Thymus (tissue), 11 donors: Measurements from ENCODE around the gene ARMC9. TPM values are rescaled to one million over a fixed set of nuclear protein-coding genes. Genes with fewer than 3 reads are reported as not detected.

Source experiments
- DNase-seq, 9 donors: peaks; one replicate each; pipeline ENCODE4 v3.0.0-alpha.2; 2013; ENCODE audit warnings: low spot score in 9 of 9, low read depth in 6 of 9, missing footprints in 1 of 9
- H3K27ac ChIP-seq, 2 donors: one replicate each; pipeline ENCODE4 v1.5.1; 2013; ENCODE audit warnings: control low read depth in 1 of 2, low read depth in 1 of 2, low read length in 1 of 2, mild to moderate bottlenecking in 1 of 2, moderate library complexity in 1 of 2
- H3K27me3 ChIP-seq, 2 donors: one replicate each; pipeline ENCODE4 v1.5.1; 2013; ENCODE audit warnings: low read length in 1 of 2; ENCODE audit not compliant: control insufficient read depth in 2 of 2, insufficient read depth in 1 of 2
- H3K36me3 ChIP-seq, 2 donors: one replicate each; pipeline ENCODE4 v1.5.1; 2013; ENCODE audit warnings: low read length in 1 of 2, mild to moderate bottlenecking in 1 of 2, moderate library complexity in 1 of 2; ENCODE audit not compliant: control insufficient read depth in 2 of 2, insufficient read depth in 2 of 2
- H3K4me1 ChIP-seq, 2 donors: one replicate each; pipeline ENCODE4 v1.5.1; 2013; ENCODE audit warnings: low read length in 2 of 2; ENCODE audit not compliant: control insufficient read depth in 2 of 2, insufficient read depth in 2 of 2
- H3K4me3 ChIP-seq, 2 donors: one replicate each; pipeline ENCODE4 v1.5.1; 2013; ENCODE audit warnings: low read length in 2 of 2, control low read depth in 1 of 2, mild to moderate bottlenecking in 1 of 2
- H3K9me3 ChIP-seq, 2 donors: one replicate each; pipeline ENCODE4 v1.5.1; 2013; ENCODE audit warnings: low read length in 1 of 2, mild to moderate bottlenecking in 1 of 2; ENCODE audit not compliant: control insufficient read depth in 2 of 2, insufficient read depth in 1 of 2
- WGBS: extraction: QIAGEN DNeasy Blood & Tissue Kit; methylation state at CpG from one replicate; pipeline ENCODE4 v1.1.7; 2013; 5-methylcytosine and 5-hydroxymethylcytosine counted together
- polyA plus RNA-seq: library from polyadenylated mRNA; stranded (reverse); fragments of 200-250 nt; gene quantifications from one replicate; pipeline ENCODE4 v1.2.3, GENCODE V29; 2013
- total RNA-seq: library from RNA; stranded (reverse); fragments of 120-200 nt; gene quantifications from one replicate; pipeline ENCODE4 v1.2.4, GENCODE V29; 2013
- donor health status: healthy.

ARMC9 gene
- total and polyA plus RNA-seq, 2 donors: 5.4 to 5.7 TPM

DNA sequence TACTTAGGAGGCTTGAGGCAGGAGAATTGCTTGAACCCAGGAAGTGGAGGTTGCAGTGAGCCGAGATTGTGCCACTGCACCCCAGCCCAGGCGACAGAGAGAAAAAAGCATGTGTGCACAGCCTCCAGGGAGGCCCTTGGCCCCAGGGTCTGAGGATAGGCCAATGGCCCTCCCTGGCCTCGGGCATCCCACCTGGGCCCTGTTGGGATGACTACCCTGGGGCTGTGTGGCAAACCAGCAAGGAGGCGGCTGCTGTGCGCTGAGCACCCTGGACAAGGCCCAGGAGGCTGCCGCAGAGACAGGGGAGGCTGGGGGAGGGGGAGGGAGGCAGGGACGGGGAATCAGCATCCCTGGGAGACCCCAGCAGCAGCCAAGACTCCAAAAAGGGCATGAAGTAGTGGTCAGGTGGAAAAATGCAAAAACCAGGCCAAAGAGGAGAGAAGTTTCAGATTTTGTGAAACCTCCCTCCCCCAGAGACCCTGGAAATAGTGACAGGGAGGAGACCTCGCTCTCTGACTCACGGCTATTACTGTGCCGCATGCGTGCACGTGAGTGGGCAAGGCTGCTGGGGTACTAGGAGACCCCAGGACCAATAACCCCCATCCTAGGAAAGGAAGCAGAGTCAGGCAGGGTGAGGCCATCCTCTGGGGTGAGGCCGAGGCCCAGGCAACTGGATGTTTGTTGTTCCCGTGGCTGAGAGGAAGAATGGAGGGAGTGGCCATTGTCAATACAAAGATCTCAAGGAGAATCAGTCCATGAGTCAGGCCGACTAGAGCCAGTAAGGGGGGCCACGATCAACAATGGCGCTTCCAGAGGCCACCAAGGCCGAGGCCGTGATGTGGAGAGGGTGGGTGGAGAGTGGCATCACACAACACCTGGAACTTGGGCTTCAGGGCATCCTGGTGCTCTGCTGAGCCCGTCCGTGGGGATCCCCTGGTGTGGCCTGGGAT lies 181.1 kb downstream of the ARMC9 start:
- no peaks in the 10 kb centered on the region for H3K27me3 ChIP-seq
- no peak for DNase-seq
- H3K36me3 ChIP-seq: no peaks in the 10 kb centered on the region
- WGBS: 92% methylated on average over 21 of the region's 21 CpGs
- no peaks in the 10 kb centered on the region for H3K4me1 ChIP-seq
- no peaks in the 10 kb centered on the region for H3K9me3 ChIP-seq
- H3K4me3 ChIP-seq: no peak overlapping the region
- no peak overlapping the region for H3K27ac ChIP-seq

DNA sequence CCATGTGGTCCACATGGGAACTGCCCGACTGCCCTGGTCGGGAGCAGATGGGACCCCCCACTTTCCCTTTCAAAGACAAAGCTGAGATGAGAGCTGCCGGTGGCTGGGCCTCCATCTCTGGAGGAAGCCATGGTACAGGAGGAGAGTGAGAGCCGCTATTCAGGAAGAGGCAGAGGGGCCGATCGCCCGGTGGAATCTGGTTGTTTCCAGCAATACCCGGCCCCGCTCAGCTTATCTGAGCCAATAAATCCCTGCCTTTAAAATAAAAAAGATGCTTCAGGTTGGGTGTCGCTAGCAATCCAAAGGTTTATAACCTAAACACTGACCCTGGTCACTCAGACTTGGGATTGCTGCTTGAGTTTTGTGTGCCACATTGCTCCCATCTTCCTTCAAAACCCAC lies 181.9 kb downstream of the ARMC9 start:
- no peaks in the 10 kb centered on the region for H3K27me3 ChIP-seq
- H3K4me3 ChIP-seq: no peak overlapping the region
- no peaks in the 10 kb centered on the region for H3K9me3 ChIP-seq
- H3K27ac ChIP-seq: no peak overlapping the region
- no peaks in the 10 kb centered on the region for H3K36me3 ChIP-seq
- H3K4me1 ChIP-seq: no peaks in the 10 kb centered on the region
- 94% methylated on average over 10 of the region's 10 CpGs for WGBS
- no peak for DNase-seq

DNA sequence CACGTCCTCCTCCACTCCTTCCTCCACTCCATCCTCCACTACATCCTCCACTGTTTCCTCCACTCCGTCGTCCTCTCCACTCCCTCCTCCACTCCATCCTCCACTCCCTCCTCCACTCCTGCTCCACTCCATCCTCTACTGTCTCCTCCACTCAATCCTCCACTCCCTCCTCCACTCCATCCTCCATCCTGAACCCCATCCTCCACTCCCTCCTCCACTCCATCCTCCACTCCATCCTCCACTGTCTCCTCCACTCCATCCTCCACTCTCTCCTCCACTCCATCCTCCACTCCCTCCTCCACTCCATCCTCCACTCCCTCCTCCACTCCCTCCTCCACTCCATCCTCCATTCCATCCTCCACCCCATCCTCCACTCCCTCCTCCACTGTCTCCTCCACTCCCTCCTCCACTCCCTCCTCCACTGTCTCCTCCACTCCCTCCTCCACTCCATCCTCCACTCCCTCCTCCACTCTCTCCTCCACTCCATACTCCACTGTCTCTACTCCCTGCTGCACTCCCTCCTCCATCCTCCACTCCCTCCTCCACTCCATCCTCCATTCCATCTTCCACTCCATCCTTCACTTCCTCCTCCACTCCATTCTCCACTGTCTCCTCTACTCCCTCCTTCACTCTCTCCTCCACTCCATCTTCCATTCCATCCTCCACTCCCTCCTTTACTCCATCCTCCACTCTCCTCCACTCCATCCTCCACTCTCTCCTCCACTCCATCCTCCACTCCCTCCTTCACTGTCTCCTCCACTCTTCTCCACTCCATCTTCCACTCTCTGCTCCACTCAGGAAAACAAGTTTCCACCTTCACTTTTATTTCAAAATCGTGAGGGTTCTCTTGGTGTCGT lies 182.8 kb downstream of the ARMC9 start:
- 95% methylated on average over 5 of the region's 5 CpGs for WGBS
- no peak for DNase-seq
- Histone ChIP-seq H3K9me3 (peaks cover 0 to 3% of the 10 kb centered on the region in 2 donors), H3K27me3 (no peaks in the 10 kb centered on the region), H3K4me3 (no peak overlapping the region), H3K4me1 (no peaks in the 10 kb centered on the region), H3K36me3 (no peaks in the 10 kb centered on the region), H3K27ac (no peak overlapping the region)

DNA sequence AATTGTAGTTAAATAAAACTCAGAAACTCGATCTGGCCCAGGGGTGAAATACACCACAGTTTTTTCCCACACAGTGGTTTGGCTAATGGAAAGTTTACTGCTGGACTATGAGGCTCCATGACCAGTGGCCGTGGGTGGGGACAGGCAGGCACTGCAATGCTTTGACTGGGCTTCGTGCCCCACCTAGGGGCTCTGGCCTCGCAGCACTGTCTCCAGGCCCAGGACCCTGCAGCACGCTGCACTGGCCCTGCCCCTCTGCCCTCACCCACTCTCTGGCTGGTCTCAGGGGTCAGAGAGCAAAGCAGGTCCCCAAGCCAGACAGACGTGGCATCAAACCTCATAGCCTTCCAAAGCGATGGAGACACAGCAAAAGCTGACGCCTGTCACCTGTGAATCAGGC lies 183.7 kb downstream of the ARMC9 start:
- no peak for DNase-seq
- no peak overlapping the region for H3K4me3 ChIP-seq
- no peaks in the 10 kb centered on the region for H3K36me3 ChIP-seq
- H3K27ac ChIP-seq: no peak overlapping the region
- peaks cover 0 to 3% of the 10 kb centered on the region in 2 donors for H3K9me3 ChIP-seq
- H3K4me1 ChIP-seq: no peaks in the 10 kb centered on the region
- no peaks in the 10 kb centered on the region for H3K27me3 ChIP-seq
- WGBS: 97% methylated on average over 8 of the region's 8 CpGs

DNA sequence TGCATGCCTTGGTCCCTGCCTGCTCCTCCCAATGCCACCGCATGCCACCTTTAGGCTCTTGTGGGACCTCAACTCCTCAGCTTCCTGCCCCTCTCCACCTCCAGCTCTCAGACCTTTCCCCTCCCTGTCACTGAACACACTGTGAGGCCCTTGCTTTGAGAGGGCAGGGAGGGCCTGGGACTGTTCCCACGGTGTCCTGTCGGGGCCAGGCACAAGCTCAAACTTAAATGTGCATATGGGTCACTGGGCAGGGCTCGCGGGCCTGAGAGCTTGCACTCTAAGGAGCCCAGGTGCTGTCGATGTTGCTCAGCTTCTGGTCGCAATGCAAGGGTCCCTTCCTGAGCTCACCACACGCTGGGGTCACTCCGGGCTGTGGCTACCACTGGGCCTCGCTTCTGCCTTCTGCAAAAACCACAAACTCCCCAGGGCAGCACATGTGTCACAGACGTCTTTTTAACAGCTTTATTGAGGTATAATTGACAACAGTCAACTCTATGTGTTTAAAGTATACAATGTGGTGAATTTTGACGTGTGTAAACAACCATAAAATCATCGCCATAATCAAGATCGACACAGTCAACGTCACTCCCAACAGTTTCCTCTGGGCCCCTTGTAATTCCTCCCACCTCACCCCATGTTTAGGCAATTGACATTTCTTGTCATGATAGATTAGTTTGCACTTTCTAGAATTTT lies 185.1 kb downstream of the ARMC9 start:
- H3K27me3 ChIP-seq: no peaks in the 10 kb centered on the region
- H3K4me3 ChIP-seq: no peak overlapping the region
- no peak for DNase-seq
- no peak overlapping the region for H3K27ac ChIP-seq
- peaks cover 0 to 3% of the 10 kb centered on the region in 2 donors for H3K9me3 ChIP-seq
- no peaks in the 10 kb centered on the region for H3K36me3 ChIP-seq
- WGBS: 53% methylated on average over 15 of the region's 15 CpGs
- H3K4me1 ChIP-seq: peaks cover 0 to 4% of the 10 kb centered on the region in 2 donors

DNA sequence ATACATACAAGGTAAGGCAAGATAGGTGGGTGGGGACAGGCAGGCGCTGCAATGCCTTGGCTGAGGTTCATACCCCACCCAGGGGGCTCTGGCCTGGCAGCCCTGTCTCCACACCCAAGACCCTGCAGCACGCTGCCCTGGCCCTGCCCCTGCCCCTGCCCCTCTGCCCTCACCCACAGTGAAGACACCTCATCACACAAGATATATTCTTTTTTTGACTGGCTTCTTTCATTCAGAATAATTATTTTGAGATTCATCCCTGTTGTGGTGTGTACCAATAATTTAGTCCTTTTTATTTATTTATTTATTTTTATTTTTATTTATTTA lies 185.6 kb downstream of the ARMC9 start:
- WGBS: 92% methylated on average over 2 of the region's 2 CpGs
- no peak for DNase-seq

DNA sequence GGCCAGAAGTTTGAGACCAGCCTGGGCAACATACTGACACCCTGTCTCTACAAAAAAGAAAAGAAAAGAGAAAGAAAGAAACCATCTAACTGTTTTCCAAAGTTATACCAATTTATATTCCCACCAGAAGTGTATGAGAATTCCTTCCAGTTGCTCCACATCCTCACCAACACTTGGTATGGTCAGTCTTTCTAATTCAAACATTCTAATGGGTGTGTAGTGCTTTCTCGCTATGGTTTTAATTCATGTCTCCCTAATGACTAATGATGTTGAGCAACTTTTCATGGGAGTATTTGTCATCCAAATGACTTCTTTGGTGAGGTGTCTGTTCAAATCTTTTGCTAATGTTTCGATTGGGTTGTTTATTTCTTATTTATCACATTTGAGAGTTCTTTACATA lies 186.5 kb downstream of the ARMC9 start:
- Histone ChIP-seq H3K4me1 (peaks cover 0 to 4% of the 10 kb centered on the region in 2 donors), H3K4me3 (no peak overlapping the region), H3K27ac (no peak overlapping the region), H3K9me3 (peaks cover 0 to 3% of the 10 kb centered on the region in 2 donors), H3K27me3 (no peaks in the 10 kb centered on the region), H3K36me3 (no peaks in the 10 kb centered on the region)
- no peak for DNase-seq
- WGBS: 98% methylated on average over 2 of the region's 2 CpGs

More for the DNA sequence above, 185.6 kb downstream of the ARMC9 start:
- Histone ChIP-seq H3K27me3 (no peaks in the 10 kb centered on the region), H3K27ac (no peak overlapping the region), H3K4me1 (peaks cover 0 to 4% of the 10 kb centered on the region in 2 donors), H3K4me3 (no peak overlapping the region), H3K9me3 (peaks cover 0 to 3% of the 10 kb centered on the region in 2 donors), H3K36me3 (no peaks in the 10 kb centered on the region)

DNA sequence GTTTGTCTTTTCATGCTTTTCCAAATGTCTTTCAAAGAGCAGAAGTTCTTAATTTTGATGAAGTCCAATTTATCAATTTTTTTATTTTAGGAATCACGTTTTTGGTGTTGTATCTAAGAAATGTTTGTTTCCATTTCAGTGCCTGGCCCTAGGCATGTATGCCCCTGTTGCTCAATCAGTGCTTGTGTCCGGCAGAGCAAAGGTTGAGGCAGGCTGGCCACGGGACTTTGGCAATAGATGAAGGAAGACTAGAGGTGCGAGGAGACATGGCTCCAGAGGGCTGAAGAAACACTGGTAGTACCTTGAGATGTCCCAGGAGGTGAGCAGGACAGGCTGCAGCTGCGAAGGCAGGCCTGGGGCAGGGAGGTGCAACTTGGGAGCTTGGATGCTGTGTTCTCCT lies 187.0 kb downstream of the ARMC9 start:
- no peak for DNase-seq
- Histone ChIP-seq H3K9me3 (peaks cover 0 to 3% of the 10 kb centered on the region in 2 donors), H3K27ac (no peak overlapping the region), H3K36me3 (no peaks in the 10 kb centered on the region), H3K4me1 (peaks cover 0 to 4% of the 10 kb centered on the region in 2 donors), H3K4me3 (no peak overlapping the region), H3K27me3 (no peaks in the 10 kb centered on the region)
- 87% methylated on average over 5 of the region's 5 CpGs for WGBS
